ENCODE data around the gene NUCB1. TPM values are rescaled to one million over a fixed set of nuclear protein-coding genes. Genes with fewer than 3 reads are reported as not detected.

The NUCB1 gene
- total RNA-seq, 4 donors from 2014 or later, result 267 to 424 (median 371) TPM

DNA sequence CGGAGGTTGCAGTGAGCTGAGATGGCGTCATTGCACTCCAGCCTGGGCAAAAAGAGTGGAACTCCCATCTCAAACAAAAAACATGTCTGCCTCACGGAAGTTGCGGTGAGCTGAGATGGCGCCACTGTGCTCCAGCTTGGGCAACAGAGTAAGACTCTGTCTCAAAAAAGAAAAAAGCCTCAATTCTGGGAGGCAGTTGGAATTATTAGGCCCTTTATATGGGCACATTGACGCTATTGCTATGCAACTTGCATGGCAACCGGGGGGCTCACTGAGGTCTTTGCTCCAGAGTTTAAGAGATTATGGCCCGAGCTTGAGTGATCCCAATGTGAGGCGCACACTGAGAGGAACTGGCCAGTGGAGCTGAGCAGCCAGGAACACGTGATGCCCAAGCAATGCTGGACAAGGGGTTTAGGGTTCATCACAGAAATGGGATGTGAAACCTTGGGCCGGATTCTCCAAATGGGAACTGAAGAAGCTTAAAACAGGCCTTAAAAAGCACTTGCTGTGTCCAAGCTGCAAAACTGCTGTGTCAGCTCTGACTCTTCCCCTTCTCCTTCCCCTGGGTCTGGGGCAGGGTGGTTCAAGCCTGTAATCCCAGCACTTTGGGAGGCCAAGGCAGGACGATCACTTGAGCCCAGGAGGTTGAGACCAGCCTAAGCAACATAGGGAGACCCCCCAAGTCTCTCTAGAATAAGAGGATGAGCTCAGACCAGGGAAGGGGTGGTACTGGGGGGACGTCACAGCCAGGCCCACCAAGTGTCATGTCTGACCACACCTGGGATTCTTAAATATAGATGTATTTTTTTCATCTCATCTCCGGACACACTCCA lies 67.5 kb downstream of the NUCB1 start:
- intact Hi-C loops (cut with DNase I), result no loop called here
- Histone ChIP-seq H3K4me1 (peaks cover 42 to 47% of the 10 kb centered on the region in 2 donors), H3K36me3 (peaks cover 15 to 17% of the 10 kb centered on the region in 2 donors), H3K27ac (peak overlapping the region; percentile 91 to 97 (median 92)), H3K9me3 (no peaks in the 10 kb centered on the region), H3K27me3 (no peaks in the 10 kb centered on the region), H3K4me3 (replicated peaks in 1 of 3) (peak overlapping the region in 1 of 3 donors; percentile 95)
- TF ChIP-seq, protein P1, sequence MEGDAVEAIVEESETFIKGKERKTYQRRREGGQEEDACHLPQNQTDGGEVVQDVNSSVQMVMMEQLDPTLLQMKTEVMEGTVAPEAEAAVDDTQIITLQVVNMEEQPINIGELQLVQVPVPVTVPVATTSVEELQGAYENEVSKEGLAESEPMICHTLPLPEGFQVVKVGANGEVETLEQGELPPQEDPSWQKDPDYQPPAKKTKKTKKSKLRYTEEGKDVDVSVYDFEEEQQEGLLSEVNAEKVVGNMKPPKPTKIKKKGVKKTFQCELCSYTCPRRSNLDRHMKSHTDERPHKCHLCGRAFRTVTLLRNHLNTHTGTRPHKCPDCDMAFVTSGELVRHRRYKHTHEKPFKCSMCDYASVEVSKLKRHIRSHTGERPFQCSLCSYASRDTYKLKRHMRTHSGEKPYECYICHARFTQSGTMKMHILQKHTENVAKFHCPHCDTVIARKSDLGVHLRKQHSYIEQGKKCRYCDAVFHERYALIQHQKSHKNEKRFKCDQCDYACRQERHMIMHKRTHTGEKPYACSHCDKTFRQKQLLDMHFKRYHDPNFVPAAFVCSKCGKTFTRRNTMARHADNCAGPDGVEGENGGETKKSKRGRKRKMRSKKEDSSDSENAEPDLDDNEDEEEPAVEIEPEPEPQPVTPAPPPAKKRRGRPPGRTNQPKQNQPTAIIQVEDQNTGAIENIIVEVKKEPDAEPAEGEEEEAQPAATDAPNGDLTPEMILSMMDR (IDR thresholded peaks at IDR 0.05), result no peak
- no peak for TF ChIP-seq POLR2A (IDR thresholded peaks at IDR 0.05)
- peak; percentile 52 to 57 for DNase-seq
- 87 to 88% methylated on average over 14 of the region's 14 CpGs for WGBS, 2 donors

DNA sequence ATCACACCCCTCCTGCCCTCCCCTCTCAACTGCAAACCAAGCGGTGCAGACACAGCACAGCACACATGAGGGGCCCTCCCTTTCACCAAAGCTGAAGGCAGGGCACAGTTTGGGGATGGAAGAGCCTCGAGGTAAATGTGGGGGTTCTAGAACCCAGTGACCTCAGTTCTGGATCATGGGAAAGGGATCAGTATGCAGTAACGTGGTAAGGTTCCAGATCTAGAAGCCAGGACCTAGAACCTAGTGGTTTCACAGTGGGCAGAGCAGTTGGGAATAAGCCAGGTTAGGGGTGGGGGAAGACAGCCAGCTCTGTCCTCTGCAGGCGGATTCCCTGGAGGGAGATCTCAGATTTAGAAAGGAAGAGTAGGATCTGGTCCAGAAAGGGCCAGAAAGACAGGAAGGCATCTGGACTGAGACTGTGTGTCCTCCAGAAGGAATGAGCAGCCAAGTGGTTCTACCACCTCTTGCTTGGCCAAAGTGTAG lies 68.1 kb downstream of the NUCB1 start:
- WGBS, 2 donors, result 70 to 75% methylated on average over 4 of the region's 4 CpGs
- Histone ChIP-seq H3K36me3 (peaks cover 15 to 17% of the 10 kb centered on the region in 2 donors), H3K27ac (peak overlapping the region; percentile 1 to 97 (median 7)), H3K9me3 (no peaks in the 10 kb centered on the region), H3K4me3 (replicated peaks in 1 of 3) (no peak overlapping the region), H3K4me1 (peaks cover 39 to 42% of the 10 kb centered on the region in 2 donors), H3K27me3 (no peaks in the 10 kb centered on the region)
- intact Hi-C loops (cut with DNase I), result no loop called here
- TF ChIP-seq, protein P1 (IDR thresholded peaks at IDR 0.05), result no peak
- TF ChIP-seq POLR2A (IDR thresholded peaks at IDR 0.05), result no peak
- DNase-seq, result peak; percentile 30 to 48

DNA sequence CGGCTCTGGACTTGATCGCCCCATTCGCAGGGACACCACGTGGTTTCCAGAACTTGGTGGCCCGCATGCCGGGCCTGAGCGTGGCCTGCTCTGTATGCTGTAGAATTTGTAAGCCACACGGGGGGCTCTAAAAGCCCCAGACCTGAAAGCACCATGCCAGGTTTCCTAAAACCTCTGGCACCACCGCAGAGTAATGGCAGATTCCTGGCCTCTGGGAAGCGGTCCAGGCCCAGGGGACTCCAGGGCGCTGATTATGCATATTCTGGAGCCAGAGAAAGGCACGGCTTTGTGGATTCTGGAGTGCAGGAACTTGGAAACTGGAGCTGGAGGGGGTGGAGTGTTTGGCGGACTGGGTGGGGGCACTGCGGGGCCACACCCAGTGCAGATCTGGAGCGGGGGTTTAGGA lies 68.7 kb downstream of the NUCB1 start:
- peaks cover 33 to 36% of the 10 kb centered on the region in 2 donors for H3K4me1 ChIP-seq
- peak; percentile 74 to 82 for DNase-seq
- no peaks in the 10 kb centered on the region for H3K9me3 ChIP-seq
- TF ChIP-seq POLR2A (IDR thresholded peaks at IDR 0.05), result no peak
- TF ChIP-seq, protein P1 (IDR thresholded peaks at IDR 0.05), result no peak
- no peaks in the 10 kb centered on the region for H3K27me3 ChIP-seq
- WGBS, 2 donors, result 69 to 86% methylated on average over 13 to 15 of the region's 15 CpGs
- no peak overlapping the region for H3K4me3 ChIP-seq (replicated peaks in 1 of 3)
- H3K27ac ChIP-seq, result peak overlapping the region; percentile 1 to 97 (median 7)
- intact Hi-C loops (cut with DNase I), result no loop called here
- H3K36me3 ChIP-seq, result peaks cover 17 to 20% of the 10 kb centered on the region in 2 donors

DNA sequence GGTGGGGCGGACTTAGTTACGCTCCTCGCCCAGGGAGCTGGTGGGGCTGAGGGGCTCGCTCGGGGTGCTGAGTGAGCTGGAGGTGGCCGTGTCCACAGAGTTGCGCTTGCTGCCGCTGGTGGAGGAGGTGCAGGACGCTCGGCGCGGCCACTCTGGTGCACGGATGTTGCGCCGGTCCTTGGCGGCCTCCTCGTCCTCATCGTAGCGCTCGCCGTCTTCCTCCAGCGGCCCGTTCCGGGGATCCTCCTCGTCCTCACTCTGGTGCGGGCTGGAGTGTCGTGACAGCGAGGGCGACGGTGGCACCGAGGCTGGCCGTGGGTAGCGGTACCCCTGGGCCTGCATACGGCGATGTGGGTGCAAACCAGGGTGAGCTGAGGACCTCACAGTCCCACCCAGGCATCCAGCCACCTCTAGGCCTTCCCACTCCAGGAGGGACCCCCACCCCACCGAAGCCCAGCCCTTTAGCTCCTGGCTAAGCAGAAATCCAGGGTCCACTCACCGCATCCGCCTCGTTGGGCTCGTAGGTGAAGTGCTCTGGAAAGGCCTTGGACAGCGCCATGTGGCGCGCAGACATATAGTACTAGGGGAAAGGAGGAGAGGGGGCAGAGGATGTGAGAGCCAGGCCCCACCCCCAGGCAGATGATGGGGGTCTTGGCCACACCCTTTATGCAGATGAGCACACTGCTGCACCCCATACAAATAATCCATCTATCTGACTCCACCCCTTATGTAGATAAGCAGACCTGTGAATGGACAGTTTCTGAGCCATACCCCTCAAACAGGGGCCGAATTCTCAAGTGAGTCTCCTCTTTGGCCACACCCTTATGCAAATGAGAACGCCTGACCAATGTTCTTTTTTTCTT lies 69.4 kb downstream of the NUCB1 start:
- H3K9me3 ChIP-seq, result no peaks in the 10 kb centered on the region
- no peak for DNase-seq
- intact Hi-C loops (cut with DNase I), result loop anchor here (5.0 to 10.0 kb wide), 2 partner anchors 105 to 172 kb away; partner anchors contain the start of gene PLEKHA4
- H3K4me1 ChIP-seq, result peaks cover 26 to 30% of the 10 kb centered on the region in 2 donors
- no peaks in the 10 kb centered on the region for H3K27me3 ChIP-seq
- H3K27ac ChIP-seq, result no peak overlapping the region
- peaks cover 20 to 26% of the 10 kb centered on the region in 2 donors for H3K36me3 ChIP-seq
- TF ChIP-seq POLR2A (IDR thresholded peaks at IDR 0.05), result no peak
- TF ChIP-seq, protein P1 (IDR thresholded peaks at IDR 0.05), result no peak
- no peak overlapping the region for H3K4me3 ChIP-seq (replicated peaks in 1 of 3)
- WGBS, 2 donors, result 95 to 97% methylated on average over 41 to 44 of the region's 45 CpGs

All from thyroid gland (tissue), 4 donors.